ENCODE data around the gene FCHSD2.

Gene FCHSD2

GRCh38 chr11:73142128-73142377 is at the start of gene FCHSD2:
Gene FCHSD2 (minus strand): TSS chr11:73142318. CDS start chr11:73141877, 441 bp downstream.
- Histone ChIP-seq H3K36me3 (ENCODE audit: insufficient read depth, insufficient read length, low read length) (no peaks in the 10 kb centered on the region), H3K9ac (ENCODE audit: insufficient read length, low read depth) (peak within 1 kb of the TSS; percentile 87), H3K27me3 (ENCODE audit: insufficient read depth, insufficient read length) (no peaks in the 10 kb centered on the region), H3K4me3 (ENCODE audit: insufficient read length, low read depth) (peak within 1 kb of the TSS; percentile 77), H3K4me1 (ENCODE audit: insufficient read depth, insufficient read length) (peaks cover 2% of the 10 kb centered on the region), H3K9me3 (ENCODE audit: insufficient read depth, low read length) (no peaks in the 10 kb centered on the region)
- TF ChIP-seq YY1 (IDR thresholded peaks at IDR 0.05; ENCODE audit: insufficient read depth, insufficient read length) (no peak), SUZ12 (IDR thresholded peaks at IDR 0.05; ENCODE audit: extremely low read depth, insufficient read depth, insufficient read length) (no peak), ZNF274 (IDR thresholded peaks at IDR 0.05; ENCODE audit: low read depth, low read length) (no peak)
- no peak for DNase-seq (ENCODE audit: low read depth, low spot score)

GRCh38 chr11:73191151-73191550 is 49.0 kb upstream of the FCHSD2 start:
- Histone ChIP-seq H3K4me1 (ENCODE audit: insufficient read depth, insufficient read length) (peaks cover 12% of the 10 kb centered on the region), H3K36me3 (ENCODE audit: insufficient read depth, insufficient read length, low read length) (no peaks in the 10 kb centered on the region), H3K9ac (ENCODE audit: insufficient read length, low read depth) (no peak overlapping the region), H3K4me3 (ENCODE audit: insufficient read length, low read depth) (no peak overlapping the region), H3K9me3 (ENCODE audit: insufficient read depth, low read length) (no peaks in the 10 kb centered on the region), H3K27me3 (ENCODE audit: insufficient read depth, insufficient read length) (no peaks in the 10 kb centered on the region)
- no peak for TF ChIP-seq YY1 (IDR thresholded peaks at IDR 0.05; ENCODE audit: insufficient read depth, insufficient read length)
- TF ChIP-seq ZNF274 (IDR thresholded peaks at IDR 0.05; ENCODE audit: low read depth, low read length) = no peak
- no peak for TF ChIP-seq SUZ12 (IDR thresholded peaks at IDR 0.05; ENCODE audit: extremely low read depth, insufficient read depth, insufficient read length)
- no peak for DNase-seq (ENCODE audit: low read depth, low spot score)

- H3K4me1 ChIP-seq (ENCODE audit: insufficient read depth, insufficient read length) = peaks cover 12% of the 10 kb centered on the region
- no peaks in the 10 kb centered on the region for H3K27me3 ChIP-seq (ENCODE audit: insufficient read depth, insufficient read length)
- no peak for DNase-seq (ENCODE audit: low read depth, low spot score)
- H3K36me3 ChIP-seq (ENCODE audit: insufficient read depth, insufficient read length, low read length) = no peaks in the 10 kb centered on the region
- no peak for TF ChIP-seq ZNF274 (IDR thresholded peaks at IDR 0.05; ENCODE audit: low read depth, low read length)
- TF ChIP-seq YY1 (IDR thresholded peaks at IDR 0.05; ENCODE audit: insufficient read depth, insufficient read length) = no peak
- no peak for TF ChIP-seq SUZ12 (IDR thresholded peaks at IDR 0.05; ENCODE audit: extremely low read depth, insufficient read depth, insufficient read length)
- no peak overlapping the region for H3K9ac ChIP-seq (ENCODE audit: insufficient read length, low read depth)
- no peaks in the 10 kb centered on the region for H3K9me3 ChIP-seq (ENCODE audit: insufficient read depth, low read length)
- no peak overlapping the region for H3K4me3 ChIP-seq (ENCODE audit: insufficient read length, low read depth)
Measured at GRCh38 chr11:73190557-73190885, 48.4 kb upstream of the FCHSD2 start.

- peaks cover 10% of the 10 kb centered on the region for H3K4me1 ChIP-seq (ENCODE audit: insufficient read depth, insufficient read length)
- no peaks in the 10 kb centered on the region for H3K9me3 ChIP-seq (ENCODE audit: insufficient read depth, low read length)
- TF ChIP-seq SUZ12 (IDR thresholded peaks at IDR 0.05; ENCODE audit: extremely low read depth, insufficient read depth, insufficient read length) = no peak
- TF ChIP-seq YY1 (IDR thresholded peaks at IDR 0.05; ENCODE audit: insufficient read depth, insufficient read length) = no peak
- TF ChIP-seq ZNF274 (IDR thresholded peaks at IDR 0.05; ENCODE audit: low read depth, low read length) = no peak
- no peaks in the 10 kb centered on the region for H3K27me3 ChIP-seq (ENCODE audit: insufficient read depth, insufficient read length)
- no peak for DNase-seq (ENCODE audit: low read depth, low spot score)
- H3K36me3 ChIP-seq (ENCODE audit: insufficient read depth, insufficient read length, low read length) = no peaks in the 10 kb centered on the region
- no peak overlapping the region for H3K9ac ChIP-seq (ENCODE audit: insufficient read length, low read depth)
- H3K4me3 ChIP-seq (ENCODE audit: insufficient read length, low read depth) = no peak overlapping the region
Measured at GRCh38 chr11:73189723-73190556, 47.8 kb upstream of the FCHSD2 start.

- no peaks in the 10 kb centered on the region for H3K27me3 ChIP-seq (ENCODE audit: insufficient read depth, insufficient read length)
- H3K9ac ChIP-seq (ENCODE audit: insufficient read length, low read depth) = no peak overlapping the region
- H3K4me3 ChIP-seq (ENCODE audit: insufficient read length, low read depth) = no peak overlapping the region
- H3K36me3 ChIP-seq (ENCODE audit: insufficient read depth, insufficient read length, low read length) = no peaks in the 10 kb centered on the region
- peaks cover 6% of the 10 kb centered on the region for H3K4me1 ChIP-seq (ENCODE audit: insufficient read depth, insufficient read length)
- DNase-seq (ENCODE audit: low read depth, low spot score) = no peak
- no peaks in the 10 kb centered on the region for H3K9me3 ChIP-seq (ENCODE audit: insufficient read depth, low read length)
- TF ChIP-seq YY1 (IDR thresholded peaks at IDR 0.05; ENCODE audit: insufficient read depth, insufficient read length) (no peak), ZNF274 (IDR thresholded peaks at IDR 0.05; ENCODE audit: low read depth, low read length) (no peak), SUZ12 (IDR thresholded peaks at IDR 0.05; ENCODE audit: extremely low read depth, insufficient read depth, insufficient read length) (no peak)
Measured at GRCh38 chr11:73189315-73189714, 47.2 kb upstream of the FCHSD2 start.

GRCh38 chr11:73188301-73188700 is 46.2 kb upstream of the FCHSD2 start:
- H3K27me3 ChIP-seq (ENCODE audit: insufficient read depth, insufficient read length) = no peaks in the 10 kb centered on the region
- no peaks in the 10 kb centered on the region for H3K9me3 ChIP-seq (ENCODE audit: insufficient read depth, low read length)
- H3K9ac ChIP-seq (ENCODE audit: insufficient read length, low read depth) = no peak overlapping the region
- no peak for TF ChIP-seq YY1 (IDR thresholded peaks at IDR 0.05; ENCODE audit: insufficient read depth, insufficient read length)
- H3K36me3 ChIP-seq (ENCODE audit: insufficient read depth, insufficient read length, low read length) = no peaks in the 10 kb centered on the region
- peaks cover 6% of the 10 kb centered on the region for H3K4me1 ChIP-seq (ENCODE audit: insufficient read depth, insufficient read length)
- DNase-seq (ENCODE audit: low read depth, low spot score) = no peak
- no peak overlapping the region for H3K4me3 ChIP-seq (ENCODE audit: insufficient read length, low read depth)

- Histone ChIP-seq H3K27me3 (ENCODE audit: insufficient read depth, insufficient read length) (no peaks in the 10 kb centered on the region), H3K4me1 (ENCODE audit: insufficient read depth, insufficient read length) (peaks cover 6% of the 10 kb centered on the region), H3K36me3 (ENCODE audit: insufficient read depth, insufficient read length, low read length) (no peaks in the 10 kb centered on the region), H3K9me3 (ENCODE audit: insufficient read depth, low read length) (no peaks in the 10 kb centered on the region), H3K9ac (ENCODE audit: insufficient read length, low read depth) (no peak overlapping the region), H3K4me3 (ENCODE audit: insufficient read length, low read depth) (no peak overlapping the region)
- TF ChIP-seq ZNF274 (IDR thresholded peaks at IDR 0.05; ENCODE audit: low read depth, low read length) (no peak), YY1 (IDR thresholded peaks at IDR 0.05; ENCODE audit: insufficient read depth, insufficient read length) (no peak)
- DNase-seq (ENCODE audit: low read depth, low spot score) = no peak
Measured at GRCh38 chr11:73187854-73188253, 45.7 kb upstream of the FCHSD2 start.

Data from NT2/D1 (cell line).